Sigmoid colon (tissue), 4 donors: ENCODE results near the gene RBM19.

Experiments
- CTCF ChIP-seq, 4 experiments: fragments of 450-650 bp in 3 of 4; fragments of 200-600 bp in 1 of 4; IDR thresholded peaks; one replicate each; pipeline ENCODE4 v1.5.1; 2016 to 2019; ENCODE audit warnings: antibody characterized with exemption in 4 of 4, mild to moderate bottlenecking in 3 of 4, moderate library complexity in 2 of 4
- EP300 ChIP-seq, 4 donors: sonication (generic); formaldehyde crosslinking; IDR thresholded peaks; one replicate each; pipeline ENCODE4 v1.6.1; 2017; ENCODE audit warnings: antibody characterized with exemption in 4 of 4
- POLR2A ChIP-seq, 2 donors: fragments of 450-650 bp; IDR thresholded peaks; one replicate each; pipeline ENCODE4 v1.6.1; 2016; ENCODE audit warnings: antibody characterized with exemption in 2 of 2, mild to moderate bottlenecking in 2 of 2, moderate library complexity in 2 of 2
- POLR2AphosphoS5 ChIP-seq, 4 donors: sonication (generic); formaldehyde crosslinking; IDR thresholded peaks; one replicate each; pipeline ENCODE4 v1.6.1; 2017; ENCODE audit warnings: antibody characterized with exemption in 4 of 4

- TF ChIP-seq POLR2A (IDR thresholded peaks at IDR 0.05) (no peak), POLR2AphosphoS5 (IDR thresholded peaks at IDR 0.05) (no peak), CTCF (IDR thresholded peaks at IDR 0.05) (no peak), EP300 (IDR thresholded peaks at IDR 0.05) (no peak)
Observed at GRCh38 chr12:113997365-113997764, 31.2 kb upstream of the RBM19 start.
